K562 (cell line): ENCODE measurements around the gene NOL12. TPM values are rescaled to one million over a fixed set of nuclear protein-coding genes. Genes with fewer than 3 reads are reported as not detected.

ENCODE experiments used
- ATF1 ChIP-seq, 2 experiments: fragments of 450-650 bp in 1 of 2; IDR thresholded peaks; 2 replicates each; pipeline ENCODE4 v1.6.1; 2016; ENCODE audit warnings: missing compliant biosample characterization in 1 of 2, missing genetic modification characterization in 1 of 2
- CBX5 ChIP-seq: IDR thresholded peaks from 2 replicates; pipeline ENCODE4 v1.6.1; 2014; ENCODE audit warnings: low read depth, borderline replicate concordance
- E2F4 ChIP-seq: sonication (generic); formaldehyde crosslinking; IDR thresholded peaks from 2 replicates; pipeline ENCODE4 v1.8.0; 2022; ENCODE audit warnings: mild to moderate bottlenecking, low read depth, missing genetic modification reagents
- FOSL1 ChIP-seq: fragments of 200-800 bp; sonication (Bioruptor generic); conservative IDR thresholded peaks from 2 replicates; pipeline ENCODE4 v1.6.1; 2016; ENCODE audit warnings: missing genetic modification characterization, missing compliant biosample characterization
- FOXJ2 ChIP-seq: fragments of 200-800 bp; sonication (Bioruptor generic); IDR thresholded peaks from 2 replicates; pipeline ENCODE4 v1.6.1; 2016; ENCODE audit warnings: missing genetic modification characterization, missing compliant biosample characterization
- GTF2F1 ChIP-seq: IDR thresholded peaks from 2 replicates; pipeline ENCODE4 v1.6.1; 2011; ENCODE audit warnings: low read depth, low read length, improper control_type of control experiment
- KDM5B ChIP-seq: fragments of 200-600 bp; sonication (generic); IDR thresholded peaks from 2 replicates; pipeline ENCODE4 v1.6.1; 2012; ENCODE audit warnings: low read depth, mild to moderate bottlenecking, moderate library complexity, low read length, control low read depth, inconsistent platforms; ENCODE audit not compliant: insufficient replicate concordance
- MAFG ChIP-seq: fragments of 450-650 bp; conservative IDR thresholded peaks from 2 replicates; pipeline ENCODE4 v1.6.1; 2016; ENCODE audit warnings: missing genetic modification characterization, missing compliant biosample characterization
- MIER1 ChIP-seq: fragments of 450-650 bp; IDR thresholded peaks from 2 replicates; pipeline ENCODE4 v1.6.1; 2016; ENCODE audit warnings: antibody characterized with exemption, mild to moderate bottlenecking, low read depth
- NR4A1 ChIP-seq, 2 experiments: fragments of 250-450 bp in 1 of 2; fragments of 450-650 bp in 1 of 2; sonication (Bioruptor Pico) in 1 of 2; IDR thresholded peaks; 2 replicates each; pipeline versions ENCODE4 v1.4.0 to v1.6.1; 2016 to 2020; ENCODE audit warnings: mild to moderate bottlenecking in 2 of 2, missing compliant biosample characterization in 1 of 2, missing genetic modification characterization in 1 of 2, moderate library complexity in 1 of 2
- SAFB ChIP-seq: fragments of 200-400 bp; formaldehyde crosslinking; IDR thresholded peaks from 2 replicates; pipeline ENCODE4 v1.6.1; 2017; ENCODE audit warnings: low read depth, low read length, borderline replicate concordance
- SIN3B ChIP-seq: fragments of 450-650 bp; IDR thresholded peaks from 2 replicates; pipeline ENCODE4 v1.6.1; 2017; ENCODE audit warnings: low read depth, mild to moderate bottlenecking, moderate library complexity
- SMAD4 ChIP-seq: fragments of 250-450 bp; sonication (Bioruptor Pico); conservative IDR thresholded peaks from 2 replicates; pipeline ENCODE4 v1.8.0; 2021; ENCODE audit warnings: inconsistent platforms, mild to moderate bottlenecking, moderate library complexity
- SMARCE1 ChIP-seq: fragments of 450-650 bp; IDR thresholded peaks from 2 replicates; pipeline ENCODE4 v1.7.1; 2016; ENCODE audit warnings: mild to moderate bottlenecking
- TCF15 ChIP-seq: fragments of 250-450 bp; sonication (Bioruptor Pico); IDR thresholded peaks from 2 replicates; pipeline ENCODE4 v1.8.0; 2022; ENCODE audit warnings: moderate library complexity, mild to moderate bottlenecking, inconsistent platforms
- TFAP4 ChIP-seq: sonication (generic); formaldehyde crosslinking; IDR thresholded peaks from 2 replicates; pipeline ENCODE4 v1.8.0; 2022; ENCODE audit warnings: missing genetic modification reagents, mild to moderate bottlenecking, moderate library complexity, borderline replicate concordance
- ZFPM2 ChIP-seq: fragments of 250-450 bp; sonication (Bioruptor Pico); IDR thresholded peaks from 2 replicates; pipeline ENCODE4 v1.5.1; 2022; ENCODE audit warnings: mild to moderate bottlenecking
- ZHX1 ChIP-seq: fragments of 150-350 bp; conservative IDR thresholded peaks from 2 replicates; pipeline ENCODE4 v1.6.1; 2014; ENCODE audit warnings: low read length
- ZNF124 ChIP-seq: sonication (generic); formaldehyde crosslinking; IDR thresholded peaks from 2 replicates; pipeline ENCODE4 v1.8.1; 2022; ENCODE audit warnings: missing genetic modification reagents
- ZNF583 ChIP-seq: fragments of 250-450 bp; sonication (Bioruptor Pico); IDR thresholded peaks from 2 replicates; pipeline ENCODE4 v1.4.0; 2020
- ZNF655 ChIP-seq: fragments of 250-450 bp; sonication (Bioruptor Pico); IDR thresholded peaks from 2 replicates; pipeline ENCODE4 v1.5.0; 2021
- ZNF830 ChIP-seq: fragments of 250-450 bp; sonication (Bioruptor Pico); IDR thresholded peaks from 2 replicates; pipeline ENCODE4 v1.5.0; 2021; ENCODE audit warnings: mild to moderate bottlenecking
- polyA plus RNA-seq, 8 experiments: library from polyadenylated mRNA; depleted of rRNA in 4 of 8; stranded (reverse) in 5 of 8; unstranded in 3 of 8; fragments of >200 nt; fragmentation: Nextera tagmentation in 2 of 8; fragmentation: Illumina TruSeq in 1 of 8; extraction: Ambion mirVana in 2 of 8; extraction: Trizol in 1 of 8; gene quantifications; 2 replicates each; pipeline versions ENCODE4 v1.2.1 to v1.2.3, GENCODE V29; 2011 to 2014; ENCODE audit warnings: inconsistent platforms in 1 of 8, missing spikeins in 1 of 8
- total RNA-seq, 7 experiments: library from RNA; depleted of rRNA in 6 of 7; stranded (reverse); fragments of >200 nt in 6 of 7; fragmentation: Illumina TruSeq in 2 of 7; extraction: Trizol in 2 of 7; gene quantifications; 2 replicates each; pipeline versions ENCODE4 v1.2.1 to v1.2.3, GENCODE V29; 2011 to 2021; ENCODE audit warnings: low replicate concordance in 1 of 7

NOL12 gene
- total and polyA plus RNA-seq, 9 of the 15 experiments (the other 6 are each of a cell fraction or from before 2014, with no cell fraction given): 2.8 to 40.9 (median 28.5) TPM

GRCh38 chr22:37659066-37659896, 26.9 kb upstream of the NOL12 start (continued):
- TF ChIP-seq TFAP4 (peak; percentile 22; the same call in 1 of the 2 replicates), FOXJ2 (tag) (no peak), ZFPM2 (no peak), ATF1 (CRISPR knock-in tag; IDR thresholded peaks at IDR 0.05) (no peak), ATF1 (tag; IDR thresholded peaks at IDR 0.05) (no peak), KDM5B (peak; percentile 11), ZNF830 (no peak), MAFG (tag) (no peak), NR4A1 (CRISPR knock-in tag; IDR thresholded peaks at IDR 0.05) (no peak), NR4A1 (tag; IDR thresholded peaks at IDR 0.05) (no peak), GTF2F1 (no peak), SMARCE1 (no peak), ZNF583 (CRISPR knock-in tag) (no peak), TCF15 (CRISPR knock-in tag) (no peak), SMAD4 (CRISPR knock-in tag) (0 out of 2 replicates have a peak, but pooled peaks have one; percentile 6), ZNF655 (CRISPR knock-in tag) (no peak), CBX5 (no peak), MIER1 (no peak), ZHX1 (no peak), SAFB (peak; percentile 60), E2F4 (CRISPR knock-in tag) (no peak), SIN3B (0 out of 2 replicates have a peak, but pooled peaks have one; percentile 6), ZNF124 (CRISPR knock-in tag) (no peak), FOSL1 (no peak)
